Activated naive CD4-positive, alpha-beta T cell (primary cell): ENCODE results near the gene CD81.

Experiments
- DNase-seq, 4 experiments: peaks; one replicate each; lab custom pipeline; 2025; lab: John Stamatoyannopoulos, UW

The CD81 gene

GRCh38 chr11:2375964-2376551, 1.1 kb upstream of the CD81 start:
- no peak for DNase-seq

GRCh38 chr11:2377511-2378443, 667 bp downstream of the CD81 start:
- peak in 2 of 4 experiments; percentile 25 to 58 for DNase-seq

DNA sequence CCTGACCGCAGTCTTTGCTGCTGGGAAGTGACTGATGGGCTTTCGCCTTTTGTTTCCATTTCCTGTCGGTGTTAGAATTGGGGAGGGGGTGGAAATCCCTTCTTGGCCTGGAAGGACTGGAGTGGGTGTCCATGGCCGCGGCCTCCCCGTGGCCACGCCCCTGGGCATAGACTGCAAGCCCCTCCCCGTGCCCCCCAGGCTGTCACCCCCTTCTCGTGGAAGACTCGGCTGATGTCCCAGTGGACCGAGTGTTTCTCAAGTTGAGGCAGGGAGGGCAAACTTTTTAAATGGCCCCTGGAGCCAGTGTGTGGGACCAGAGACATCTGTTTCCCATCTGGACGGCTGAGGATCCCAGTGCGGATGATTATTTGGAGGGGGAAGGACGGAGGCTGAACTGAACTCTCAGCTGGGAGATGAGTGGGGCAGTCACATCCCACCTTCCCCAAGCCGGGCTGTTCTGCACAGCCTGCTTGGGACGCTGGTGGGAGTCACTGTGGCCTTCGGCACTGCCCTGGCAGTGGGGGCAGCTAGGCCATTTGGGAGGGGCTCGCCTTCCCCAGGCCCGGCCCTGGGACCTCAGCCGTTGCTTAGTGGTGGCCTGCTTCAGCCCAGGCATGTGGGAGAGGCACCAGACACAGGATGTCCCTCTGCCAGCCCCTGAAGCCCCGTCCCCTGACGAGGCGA, 1.6 kb downstream of the CD81 start:
- DNase-seq: no peak

DNA sequence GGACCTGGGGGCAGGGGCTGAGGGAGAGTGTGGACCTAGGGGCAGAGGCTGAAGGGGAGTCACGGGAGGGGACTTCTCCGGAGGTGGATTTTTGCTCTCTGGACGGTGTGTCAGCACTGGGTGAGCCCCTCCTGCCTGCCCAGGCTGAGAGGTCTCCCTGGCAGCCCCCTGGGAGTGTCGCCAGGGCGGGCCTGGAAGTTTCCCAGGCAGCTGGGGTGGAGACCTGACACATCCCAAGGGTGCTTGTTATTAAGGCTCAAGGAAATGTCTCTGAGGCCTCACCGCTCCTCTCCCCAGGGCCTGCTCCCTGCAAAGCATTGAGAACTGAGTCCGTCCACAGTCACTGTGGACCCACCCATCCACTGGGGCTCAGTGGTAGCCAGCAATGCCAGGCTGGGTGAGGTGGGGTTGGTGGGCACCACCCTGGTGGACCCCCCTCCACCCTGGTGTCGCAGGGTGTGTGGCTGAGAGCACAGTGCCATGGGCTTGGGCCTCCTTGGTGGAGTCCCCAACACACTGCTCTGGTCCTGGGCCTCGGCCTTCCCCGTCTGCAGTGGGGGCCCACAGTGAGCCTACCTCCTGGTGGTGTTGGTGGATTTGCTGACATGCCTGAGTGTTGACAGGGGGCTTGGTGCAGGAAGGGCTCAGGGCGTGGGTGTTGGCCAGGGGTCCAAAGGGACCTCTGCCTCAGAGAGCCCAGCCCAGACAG, 2.5 kb downstream of the CD81 start:
- no peak for DNase-seq

GRCh38 chr11:2380396-2380795, 3.3 kb downstream of the CD81 start:
- DNase-seq: no peak

GRCh38 chr11:2380807-2381350, 3.8 kb downstream of the CD81 start:
- no peak for DNase-seq

- no peak for DNase-seq
These were observed 4.5 kb downstream of the CD81 start for GRCh38 chr11:2381494-2382128.

- no peak for DNase-seq
These were observed 5.0 kb downstream of the CD81 start for GRCh38 chr11:2382129-2382517.

GRCh38 chr11:2382936-2383851, 6.1 kb downstream of the CD81 start:
- DNase-seq: no peak

DNA sequence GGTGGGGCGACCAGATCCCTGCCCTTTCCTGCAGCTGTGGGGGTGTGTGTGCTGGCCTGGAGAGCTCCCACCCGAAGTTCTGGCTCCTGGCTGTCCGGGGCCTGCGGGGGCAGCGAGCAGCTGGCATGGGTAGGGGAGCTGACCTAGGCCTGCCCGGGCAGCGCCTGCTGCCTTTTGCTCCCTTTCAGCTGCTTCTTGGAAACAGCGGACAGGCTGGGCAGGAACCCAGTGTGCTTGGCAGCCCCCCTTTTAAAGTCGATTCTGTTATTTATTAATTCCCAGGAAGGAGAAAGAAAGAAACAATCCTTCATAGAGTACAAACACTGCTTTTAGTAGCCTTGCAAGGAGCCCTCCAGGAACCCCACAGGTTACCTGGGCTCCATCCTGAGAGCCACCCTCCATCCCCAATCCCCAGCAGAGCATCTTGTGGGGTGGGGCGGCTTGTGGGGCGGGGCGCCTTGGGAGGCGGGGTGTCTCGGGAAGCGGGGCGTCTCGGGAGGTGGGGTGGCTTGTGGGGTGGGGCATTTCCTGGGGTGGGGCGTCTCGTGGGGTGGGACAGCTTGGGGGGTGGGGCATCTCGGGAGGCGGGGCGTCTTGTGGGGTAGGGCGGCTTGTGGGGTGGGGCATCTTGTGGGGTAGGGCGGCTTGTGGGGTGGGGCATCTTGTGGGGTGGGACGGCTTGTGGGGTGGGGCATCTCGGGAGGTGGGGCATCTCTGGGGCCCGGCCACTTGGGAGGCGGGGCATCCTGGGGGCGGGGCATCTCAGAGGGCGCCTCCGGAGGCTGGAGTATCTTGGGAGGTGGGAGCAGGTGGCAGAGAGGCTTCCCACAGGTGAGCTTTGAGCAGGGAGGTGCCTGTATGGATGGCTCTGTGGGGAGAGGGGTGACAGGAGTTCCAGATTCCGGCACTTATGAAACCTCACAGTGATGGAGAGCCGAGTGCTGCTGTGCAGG, 7.0 kb downstream of the CD81 start:
- DNase-seq: no peak

GRCh38 chr11:2385156-2386151, 8.3 kb downstream of the CD81 start:
- DNase-seq: no peak

GRCh38 chr11:2386591-2386990, 9.5 kb downstream of the CD81 start:
- DNase-seq: no peak

GRCh38 chr11:2387266-2387987, 10.3 kb downstream of the CD81 start:
- DNase-seq: no peak

DNA sequence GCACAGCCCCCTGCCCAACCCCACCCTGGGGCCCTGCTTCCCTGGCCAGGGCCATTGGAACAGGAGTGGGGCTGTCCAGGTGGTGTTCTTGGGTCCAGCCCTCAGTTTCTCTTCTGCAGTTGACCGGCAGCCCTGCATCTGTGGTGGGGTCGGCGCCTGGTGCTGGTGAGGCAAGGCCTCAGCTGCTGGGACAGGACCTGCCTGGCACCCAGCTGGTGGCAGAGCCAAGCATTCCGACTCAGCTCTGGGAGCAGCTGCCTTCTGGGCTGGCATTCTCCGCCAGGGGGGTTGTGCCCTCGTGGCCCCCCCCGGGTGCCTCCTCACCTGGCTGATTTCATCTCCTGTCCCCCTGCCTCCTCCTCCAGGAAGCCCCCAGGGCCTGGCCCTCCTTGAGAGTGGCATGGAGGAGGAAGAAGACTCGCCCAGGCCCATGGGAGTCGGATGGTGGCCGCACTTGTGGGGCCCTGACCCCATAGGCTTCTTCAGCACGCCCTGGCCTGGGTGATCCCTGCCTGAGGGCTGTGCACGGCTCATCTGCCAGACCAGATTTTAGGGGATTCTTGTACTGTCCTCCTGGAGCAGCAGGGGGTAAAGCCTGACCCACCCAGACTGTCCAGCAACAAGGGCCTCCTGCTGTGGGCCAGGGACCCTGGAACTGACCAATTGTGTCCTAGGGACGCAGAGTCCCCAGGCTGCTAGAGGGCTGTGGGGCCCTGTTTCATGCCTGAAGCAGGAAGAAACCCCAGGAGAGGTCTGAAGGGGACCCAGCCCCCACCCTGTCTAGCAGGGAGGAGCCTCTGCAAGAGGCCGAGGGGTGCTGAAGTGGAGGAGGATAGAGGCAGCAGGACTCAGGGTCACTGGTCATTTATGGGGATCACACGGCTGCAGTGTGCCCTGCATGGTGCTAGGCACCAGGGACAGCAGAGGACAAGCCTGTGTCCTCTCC, 11.6 kb downstream of the CD81 start:
- DNase-seq: no peak

GRCh38 chr11:2389377-2390026, 12.4 kb downstream of the CD81 start:
- no peak for DNase-seq
